ENCODE results near the gene UBAC2. TPM values are rescaled to one million over a fixed set of nuclear protein-coding genes. Genes with fewer than 3 reads are reported as not detected.
"Not testable (repeated sequence)": the region's sequence is repeated elsewhere in the genome, so short reads cannot be mapped to it uniquely, and the experiment has no call there.

Gene UBAC2
- total RNA-seq, 1 donor from 2014 or later: 57.7 TPM

GRCh38 chr13:99206226-99206625 lies 5.6 kb downstream of the UBAC2 start:
- Histone ChIP-seq H3K36me3 (no peaks in the 10 kb centered on the region), H3K4me1 (peaks cover 50% of the 10 kb centered on the region), H3K27ac (no peak overlapping the region), H3K9me3 (no peaks in the 10 kb centered on the region), H3K27me3 (no peaks in the 10 kb centered on the region), H3K4me3 (no peak overlapping the region)
- intact Hi-C loops (cut with DNase I): no loop called here
- DNase-seq (ENCODE audit: extremely low spot score in 2 of 2): peak; percentile 49 to 91
- no peak for TF ChIP-seq POLR2AphosphoS5 (IDR thresholded peaks at IDR 0.05; ENCODE audit: insufficient read depth in 1 of 2, low read depth in 1 of 2)

- H3K9me3 ChIP-seq: no peaks in the 10 kb centered on the region
- peak; percentile 37 to 42 for DNase-seq (ENCODE audit: extremely low spot score in 2 of 2)
- TF ChIP-seq CTCF (IDR thresholded peaks at IDR 0.05): no peak
- TF ChIP-seq POLR2A (IDR thresholded peaks at IDR 0.05): no peak
- TF ChIP-seq POLR2AphosphoS5 (IDR thresholded peaks at IDR 0.05; ENCODE audit: insufficient read depth in 1 of 2, low read depth in 1 of 2): no peak
- peaks cover 48% of the 10 kb centered on the region for H3K4me1 ChIP-seq
- H3K4me3 ChIP-seq: no peak overlapping the region
- intact Hi-C loops (cut with DNase I): no loop called here
- H3K27me3 ChIP-seq: no peaks in the 10 kb centered on the region
- H3K36me3 ChIP-seq: no peaks in the 10 kb centered on the region
- no peak overlapping the region for H3K27ac ChIP-seq
Measured at GRCh38 chr13:99206873-99207272, 6.2 kb downstream of the UBAC2 start.

- Histone ChIP-seq H3K27me3 (no peaks in the 10 kb centered on the region), H3K4me1 (peaks cover 42% of the 10 kb centered on the region), H3K9me3 (no peaks in the 10 kb centered on the region), H3K36me3 (no peaks in the 10 kb centered on the region), H3K27ac (no peak overlapping the region), H3K4me3 (no peak overlapping the region)
- peak in 1 of 2 donors; percentile 58 for DNase-seq (ENCODE audit: extremely low spot score in 2 of 2)
- intact Hi-C loops (cut with DNase I): no loop called here
- no peak for TF ChIP-seq POLR2A (IDR thresholded peaks at IDR 0.05)
- no peak for TF ChIP-seq CTCF (IDR thresholded peaks at IDR 0.05)
- TF ChIP-seq POLR2AphosphoS5 (IDR thresholded peaks at IDR 0.05; ENCODE audit: insufficient read depth in 1 of 2, low read depth in 1 of 2): no peak
Measured at GRCh38 chr13:99207511-99207910, 6.9 kb downstream of the UBAC2 start.

GRCh38 chr13:99208185-99208584 lies 7.5 kb downstream of the UBAC2 start:
- Histone ChIP-seq H3K9me3 (no peaks in the 10 kb centered on the region), H3K4me1 (peaks cover 35% of the 10 kb centered on the region), H3K27ac (no peak overlapping the region), H3K4me3 (no peak overlapping the region), H3K27me3 (no peaks in the 10 kb centered on the region), H3K36me3 (no peaks in the 10 kb centered on the region)
- intact Hi-C loops (cut with DNase I): no loop called here
- DNase-seq (ENCODE audit: extremely low spot score in 2 of 2): peak in 1 of 2 donors; percentile 9
- no peak for TF ChIP-seq POLR2AphosphoS5 (IDR thresholded peaks at IDR 0.05; ENCODE audit: insufficient read depth in 1 of 2, low read depth in 1 of 2)
- no peak for TF ChIP-seq CTCF (IDR thresholded peaks at IDR 0.05)
- TF ChIP-seq POLR2A (IDR thresholded peaks at IDR 0.05): no peak

GRCh38 chr13:99208845-99209527 lies 8.3 kb downstream of the UBAC2 start:
- no peaks in the 10 kb centered on the region for H3K27me3 ChIP-seq
- H3K4me3 ChIP-seq: no peak overlapping the region
- peaks cover 29% of the 10 kb centered on the region for H3K4me1 ChIP-seq
- no peaks in the 10 kb centered on the region for H3K36me3 ChIP-seq
- no peaks in the 10 kb centered on the region for H3K9me3 ChIP-seq
- DNase-seq (ENCODE audit: extremely low spot score in 2 of 2): peak in 1 of 2 donors; percentile 55
- no peak overlapping the region for H3K27ac ChIP-seq
- intact Hi-C loops (cut with DNase I): no loop called here
- no peak for TF ChIP-seq POLR2AphosphoS5 (IDR thresholded peaks at IDR 0.05; ENCODE audit: insufficient read depth in 1 of 2, low read depth in 1 of 2)
- TF ChIP-seq CTCF (IDR thresholded peaks at IDR 0.05): no peak
- TF ChIP-seq POLR2A (IDR thresholded peaks at IDR 0.05): no peak

- H3K36me3 ChIP-seq; DNase-seq (ENCODE audit: extremely low spot score in 2 of 2); H3K9me3 ChIP-seq; intact Hi-C loops (cut with DNase I); H3K4me3 ChIP-seq; H3K27ac ChIP-seq; H3K27me3 ChIP-seq: not testable (repeated sequence)
- H3K4me1 ChIP-seq: peaks cover 39% of the 10 kb centered on the region
Measured at GRCh38 chr13:99210627-99211026, 10.0 kb downstream of the UBAC2 start.
